ENCODE measurements around the gene WSB1. TPM values are rescaled to one million over a fixed set of nuclear protein-coding genes. Genes with fewer than 3 reads are reported as not detected.

Gene WSB1
- total and polyA plus RNA-seq, 9 of the 15 experiments (the other 6 are each of a cell fraction or from before 2014, with no cell fraction given) = 22.8 to 229 (median 81.1) TPM

DNA sequence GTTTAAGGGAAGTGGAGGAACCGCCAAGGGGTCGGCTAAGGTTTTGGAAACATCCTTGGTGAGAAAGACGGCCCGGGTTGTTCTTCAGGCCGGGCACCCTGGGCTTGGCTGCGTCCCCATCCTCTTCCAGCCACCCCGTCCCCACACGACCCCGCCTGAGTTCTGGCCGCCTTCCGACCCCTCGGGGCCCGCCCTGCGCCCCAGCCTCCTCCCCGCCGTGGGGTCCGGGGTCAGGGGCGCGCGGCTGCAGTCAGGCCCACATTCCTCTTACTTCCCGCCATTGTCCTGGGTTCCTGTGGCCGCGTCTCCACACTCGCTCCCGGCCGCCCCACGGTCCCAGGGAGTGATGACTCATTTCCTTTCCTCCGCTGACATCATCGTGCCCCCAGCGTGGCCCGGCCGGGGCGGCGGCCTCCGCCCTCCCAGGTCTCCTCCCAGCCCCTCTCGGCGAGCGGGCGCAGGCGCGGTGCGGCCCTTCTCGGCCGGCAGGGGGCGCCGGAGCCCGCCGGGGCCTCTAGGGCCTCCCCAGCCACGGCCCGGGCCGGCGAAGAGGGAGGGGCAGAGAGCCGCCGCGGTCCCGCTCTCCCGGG, 59.6 kb downstream of the WSB1 start (continued):
- TF ChIP-seq, protein P1, sequence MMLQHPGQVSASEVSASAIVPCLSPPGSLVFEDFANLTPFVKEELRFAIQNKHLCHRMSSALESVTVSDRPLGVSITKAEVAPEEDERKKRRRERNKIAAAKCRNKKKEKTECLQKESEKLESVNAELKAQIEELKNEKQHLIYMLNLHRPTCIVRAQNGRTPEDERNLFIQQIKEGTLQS (IDR thresholded peaks at IDR 0.05) = peak; percentile 100
- TF ChIP-seq, protein P1 (CRISPR knock-in tag; conservative IDR thresholded peaks at IDR 0.05) = peak; percentile 99
- no peak for TF ChIP-seq ZNF589 (CRISPR knock-in tag; IDR thresholded peaks at IDR 0.05; ENCODE audit: low read depth)
- TF ChIP-seq NR2F6 (CRISPR knock-in tag; IDR thresholded peaks at IDR 0.05) = no peak
- TF ChIP-seq CEBPG (CRISPR knock-in tag; IDR thresholded peaks at IDR 0.05) = no peak; the same call in 1 of the 2 replicates
- TF ChIP-seq CEBPG (tag; conservative IDR thresholded peaks at IDR 0.05 in 1 of 2, IDR thresholded peaks at IDR 0.05 in 1 of 2) = peak in 1 of 2 experiments; percentile 38; a peak in 1 of 4 replicates
- no peak for TF ChIP-seq ZNF707 (CRISPR knock-in tag; conservative IDR thresholded peaks at IDR 0.05)
- no peak for TF ChIP-seq SP2 (IDR thresholded peaks at IDR 0.05; ENCODE audit: extremely low read depth, low read depth, low read length, poor library complexity, severe bottlenecking)
- TF ChIP-seq FUS (optimal IDR thresholded peaks at IDR 0.05; ENCODE audit: low read depth, low read length) = no peak
- TF ChIP-seq, protein P2, sequence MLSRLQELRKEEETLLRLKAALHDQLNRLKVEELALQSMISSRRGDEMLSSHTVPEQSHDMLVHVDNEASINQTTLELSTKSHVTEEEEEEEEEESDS (CRISPR knock-in tag; IDR thresholded peaks at IDR 0.05) = no peak
- 0 out of 2 replicates have a peak, but pooled peaks have one; percentile 44 for TF ChIP-seq PHB (CRISPR knock-in tag; IDR thresholded peaks at IDR 0.05)
- peak; percentile 81 for TF ChIP-seq ZNF316 (IDR thresholded peaks at IDR 0.05)
- peak in 1 of 2 experiments; percentile 61; a peak in 1 of 4 replicates for TF ChIP-seq TBL1XR1 (IDR thresholded peaks at IDR 0.05; ENCODE audit: low read length in 2 of 2)
- TF ChIP-seq JUN (IDR thresholded peaks at IDR 0.05; ENCODE audit: borderline replicate concordance, low read depth, low read length) = peak; percentile 99
- TF ChIP-seq JUN (CRISPR knock-in tag; IDR thresholded peaks at IDR 0.05; ENCODE audit: borderline replicate concordance) = peak; percentile 85; the same call in 1 of the 2 replicates
- TF ChIP-seq, protein P3, sequence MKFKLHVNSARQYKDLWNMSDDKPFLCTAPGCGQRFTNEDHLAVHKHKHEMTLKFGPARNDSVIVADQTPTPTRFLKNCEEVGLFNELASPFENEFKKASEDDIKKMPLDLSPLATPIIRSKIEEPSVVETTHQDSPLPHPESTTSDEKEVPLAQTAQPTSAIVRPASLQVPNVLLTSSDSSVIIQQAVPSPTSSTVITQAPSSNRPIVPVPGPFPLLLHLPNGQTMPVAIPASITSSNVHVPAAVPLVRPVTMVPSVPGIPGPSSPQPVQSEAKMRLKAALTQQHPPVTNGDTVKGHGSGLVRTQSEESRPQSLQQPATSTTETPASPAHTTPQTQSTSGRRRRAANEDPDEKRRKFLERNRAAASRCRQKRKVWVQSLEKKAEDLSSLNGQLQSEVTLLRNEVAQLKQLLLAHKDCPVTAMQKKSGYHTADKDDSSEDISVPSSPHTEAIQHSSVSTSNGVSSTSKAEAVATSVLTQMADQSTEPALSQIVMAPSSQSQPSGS (CRISPR knock-in tag; IDR thresholded peaks at IDR 0.05) = peak; percentile 90
- peak; percentile 70; the same call in 1 of the 2 replicates for TF ChIP-seq PHF8 (IDR thresholded peaks at IDR 0.05; ENCODE audit: borderline replicate concordance, low read length)
- TF ChIP-seq, protein P4, sequence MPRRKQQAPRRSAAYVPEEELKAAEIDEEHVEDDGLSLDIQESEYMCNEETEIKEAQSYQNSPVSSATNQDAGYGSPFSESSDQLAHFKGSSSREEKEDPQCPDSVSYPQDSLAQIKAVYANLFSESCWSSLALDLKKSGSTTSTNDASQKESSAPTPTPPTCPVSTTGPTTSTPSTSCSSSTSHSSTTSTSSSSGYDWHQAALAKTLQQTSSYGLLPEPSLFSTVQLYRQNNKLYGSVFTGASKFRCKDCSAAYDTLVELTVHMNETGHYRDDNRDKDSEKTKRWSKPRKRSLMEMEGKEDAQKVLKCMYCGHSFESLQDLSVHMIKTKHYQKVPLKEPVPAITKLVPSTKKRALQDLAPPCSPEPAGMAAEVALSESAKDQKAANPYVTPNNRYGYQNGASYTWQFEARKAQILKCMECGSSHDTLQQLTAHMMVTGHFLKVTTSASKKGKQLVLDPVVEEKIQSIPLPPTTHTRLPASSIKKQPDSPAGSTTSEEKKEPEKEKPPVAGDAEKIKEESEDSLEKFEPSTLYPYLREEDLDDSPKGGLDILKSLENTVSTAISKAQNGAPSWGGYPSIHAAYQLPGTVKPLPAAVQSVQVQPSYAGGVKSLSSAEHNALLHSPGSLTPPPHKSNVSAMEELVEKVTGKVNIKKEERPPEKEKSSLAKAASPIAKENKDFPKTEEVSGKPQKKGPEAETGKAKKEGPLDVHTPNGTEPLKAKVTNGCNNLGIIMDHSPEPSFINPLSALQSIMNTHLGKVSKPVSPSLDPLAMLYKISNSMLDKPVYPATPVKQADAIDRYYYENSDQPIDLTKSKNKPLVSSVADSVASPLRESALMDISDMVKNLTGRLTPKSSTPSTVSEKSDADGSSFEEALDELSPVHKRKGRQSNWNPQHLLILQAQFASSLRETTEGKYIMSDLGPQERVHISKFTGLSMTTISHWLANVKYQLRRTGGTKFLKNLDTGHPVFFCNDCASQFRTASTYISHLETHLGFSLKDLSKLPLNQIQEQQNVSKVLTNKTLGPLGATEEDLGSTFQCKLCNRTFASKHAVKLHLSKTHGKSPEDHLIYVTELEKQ (CRISPR knock-in tag; IDR thresholded peaks at IDR 0.05) = no peak
- no peak for TF ChIP-seq PHF21A (IDR thresholded peaks at IDR 0.05; ENCODE audit: borderline replicate concordance, low read depth)
- TF ChIP-seq ESRRB (CRISPR knock-in tag; IDR thresholded peaks at IDR 0.05; ENCODE audit: borderline replicate concordance) = no peak
- no peak for TF ChIP-seq SAFB2 (IDR thresholded peaks at IDR 0.05; ENCODE audit: borderline replicate concordance, low read depth, low read length, severe bottlenecking)
